B cell (primary cell): Measurements from ENCODE around the gene PRTFDC1. TPM values are rescaled to one million over a fixed set of nuclear protein-coding genes. Genes with fewer than 3 reads are reported as not detected.

Source experiments
- ATAC-seq: fragments of 200-7000 bp; cut with Tn5 transposase; one replicate; pipeline ENCODE4 v1.10.0; 2021; ENCODE audit warnings: low read depth, mild to moderate bottlenecking, moderate number of reproducible peaks, moderate library complexity
- CTCF ChIA-PET: fragments of 350-600 bp; sonication (Branson Sonifier 250); formaldehyde crosslinking; loops from one replicate; lab custom pipeline; 2021; ENCODE audit warnings: antibody characterized with exemption, inconsistent platforms; lab: Charles Lee
- POLR2A ChIA-PET: fragments of 350-600 bp; sonication (Branson Sonifier 250); formaldehyde crosslinking; loops from one replicate; lab custom pipeline; 2021; ENCODE audit warnings: antibody characterized with exemption; lab: Charles Lee
- DNase-seq: peaks from one replicate; pipeline ENCODE4 v3.0.0; 2013
- H2AFZ ChIP-seq: 2 replicates; pipeline ENCODE4 v1.6.1; 2012; ENCODE audit warnings: mild to moderate bottlenecking, low read depth, low read length; ENCODE audit not compliant: insufficient read depth, poor library complexity, severe bottlenecking
- H3K27ac ChIP-seq, 2 donors: 1 replicate in 1 of 2; 2 replicates in 1 of 2; pipeline ENCODE4 v1.5.1; 2012 to 2013; ENCODE audit warnings: low read length in 2 of 2, mild to moderate bottlenecking in 2 of 2, moderate library complexity in 1 of 2
- H3K27me3 ChIP-seq, 4 experiments: fragments of 200-600 bp in 1 of 4; sonication (generic) in 1 of 4; replicated peaks in 1 of 4; 1 replicate in 2 of 4; 2 replicates in 2 of 4; pipeline versions ENCODE4 v1.6.1 to v1.7.0; 2013 to 2016; ENCODE audit warnings: low read length in 3 of 4, mild to moderate bottlenecking in 2 of 4, mixed read lengths in 1 of 4, moderate library complexity in 1 of 4; ENCODE audit not compliant: insufficient read depth in 4 of 4, control insufficient read depth in 3 of 4; ENCODE audit errors: control extremely low read depth in 1 of 4
- H3K36me3 ChIP-seq, 2 experiments: replicated peaks in 1 of 2; 1 replicate in 1 of 2; 2 replicates in 1 of 2; pipeline versions ENCODE4 v1.6.1 to v1.7.1; 2013; ENCODE audit warnings: low read length in 1 of 2; ENCODE audit not compliant: insufficient read depth in 2 of 2, control insufficient read depth in 1 of 2; ENCODE audit errors: control extremely low read depth in 1 of 2, extremely low read depth in 1 of 2
- H3K4me1 ChIP-seq, 2 donors: fragments of 200-600 bp in 1 of 2; sonication (generic) in 1 of 2; 1 replicate in 1 of 2; 2 replicates in 1 of 2; pipeline versions ENCODE4 v1.5.1 to v1.6.1; 2013 to 2017; ENCODE audit warnings: low read length in 2 of 2; ENCODE audit not compliant: control insufficient read depth in 2 of 2, insufficient read depth in 2 of 2
- H3K4me2 ChIP-seq: replicated peaks from 2 replicates; pipeline ENCODE3; 2012; ENCODE audit warnings: mild to moderate bottlenecking, low read depth, low read length; ENCODE audit not compliant: poor library complexity, severe bottlenecking
- H3K4me3 ChIP-seq, 5 experiments: fragments of 200-600 bp in 1 of 5; sonication (generic) in 1 of 5; 1 replicate in 3 of 5; 2 replicates in 2 of 5; pipeline versions ENCODE4 v1.5.1 to v1.7.0; 2011 to 2016; ENCODE audit warnings: low read length in 4 of 5, mild to moderate bottlenecking in 4 of 5, low read depth in 2 of 5, control low read depth in 1 of 5, moderate library complexity in 1 of 5; ENCODE audit not compliant: insufficient read depth in 1 of 5; ENCODE audit errors: control extremely low read depth in 1 of 5, extremely low read depth in 1 of 5
- H3K79me2 ChIP-seq: fragments of 200-600 bp; sonication (generic); one replicate; pipeline ENCODE4 v1.6.0; 2016; ENCODE audit warnings: low read length; ENCODE audit not compliant: control insufficient read depth, insufficient read depth
- H3K9ac ChIP-seq: fragments of 200-600 bp; sonication (generic); 2 replicates; pipeline ENCODE4 v1.6.1; 2017; ENCODE audit warnings: mild to moderate bottlenecking, low read length, moderate library complexity
- H3K9me3 ChIP-seq, 3 donors: one replicate each; pipeline versions ENCODE4 v1.6.1 to v1.7.1; 2013; ENCODE audit warnings: low read length in 2 of 3; ENCODE audit not compliant: control insufficient read depth in 2 of 3, insufficient read depth in 1 of 3; ENCODE audit errors: control extremely low read depth in 1 of 3
- H4K20me1 ChIP-seq: 2 replicates; pipeline ENCODE4 v1.6.0; 2012; ENCODE audit warnings: mild to moderate bottlenecking, low read length; ENCODE audit not compliant: insufficient read depth, control insufficient read depth, poor library complexity, severe bottlenecking
- H3K27ac Mint-ChIP-seq: one replicate; pipeline ENCODE4 v1.8.0; 2021; ENCODE audit warnings: mixed read lengths
- H3K27me3 Mint-ChIP-seq: one replicate; pipeline ENCODE4 v1.8.0; 2021; ENCODE audit warnings: mixed read lengths
- H3K4me1 Mint-ChIP-seq: one replicate; pipeline ENCODE4 v1.8.0; 2021; ENCODE audit warnings: mixed read lengths
- H3K4me3 Mint-ChIP-seq: one replicate; pipeline ENCODE4 v1.8.0; 2021; ENCODE audit warnings: mixed read lengths
- H3K9me3 Mint-ChIP-seq: one replicate; pipeline ENCODE4 v1.8.0; 2022; ENCODE audit warnings: mixed read lengths; ENCODE audit not compliant: insufficient read depth
- CTCF ChIP-seq: fragments of 200-600 bp; IDR thresholded peaks from one replicate; pipeline ENCODE4 v1.8.0; 2022; ENCODE audit warnings: antibody characterized with exemption, mild to moderate bottlenecking
- EZH2 ChIP-seq: IDR thresholded peaks from 2 replicates; pipeline ENCODE4 v1.6.1; 2012; ENCODE audit warnings: borderline replicate concordance, low read depth, mild to moderate bottlenecking, moderate library complexity, low read length; ENCODE audit not compliant: insufficient read depth, poor library complexity, severe bottlenecking
- WGBS: methylation state at CpG from one replicate; pipeline ENCODE4 v1.1.5; 2013; ENCODE audit warnings: missing lambda C conversion rate; ENCODE audit not compliant: insufficient coverage; 5-methylcytosine and 5-hydroxymethylcytosine counted together
- intact Hi-C: fragments of 100-400 bp; cut with micrococcal nuclease; formaldehyde crosslinking; loops from one replicate; pipeline ENCODE4 v1.10.0; 2022
- polyA plus RNA-seq: library from polyadenylated mRNA; depleted of rRNA; stranded (reverse); fragments of >200 nt; gene quantifications from 2 replicates; pipeline ENCODE4 v1.2.3, GENCODE V29; 2012
- total RNA-seq, 2 donors: library from RNA; stranded (reverse); fragments of 120-200 nt in 1 of 2; gene quantifications; 1 replicate in 1 of 2; 2 replicates in 1 of 2; pipeline versions ENCODE4 v1.2.3 to v1.2.4, GENCODE V29; 2013 to 2022

PRTFDC1 gene
- total and polyA plus RNA-seq, 2 donors (not counting 1 experiment from before 2014, with no cell fraction given): 0.63 TPM; not detected in 1

- POLR2A ChIA-PET: no interaction called here
- intact Hi-C loops: loop anchor here (2.0 kb wide), 1 partner anchor 14 kb away; no protein-coding TSS in a partner anchor
- H3K36me3 ChIP-seq: no peaks in the 10 kb centered on the region
- peak; percentile 39 for DNase-seq
- ATAC-seq: peak; percentile 76
- H3K9ac ChIP-seq: no peak overlapping the region
- H3K9me3 ChIP-seq: no peaks in the 10 kb centered on the region
- CTCF ChIA-PET: interaction anchor here (1.4 to 2.0 kb wide), 2 partner anchors 8 to 13 kb away, joined by 3 to 4 read pairs; no protein-coding TSS in a partner anchor
- H3K4me3 ChIP-seq: peak overlapping the region in 1 of 5 experiments; percentile 25
- Mint-ChIP-seq H3K27ac (peak overlapping the region; percentile 88), H3K27me3 (no peaks in the 10 kb centered on the region), H3K4me1 (peaks cover 24% of the 10 kb centered on the region), H3K4me3 (peak overlapping the region; percentile 44), H3K9me3 (no peaks in the 10 kb centered on the region)
- peaks cover 26% of the 10 kb centered on the region in 2 donors for H3K4me1 ChIP-seq
- peak overlapping the region; percentile 50 for H2AFZ ChIP-seq
- peak overlapping the region; percentile 48 to 68 for H3K27ac ChIP-seq
- H4K20me1 ChIP-seq: no peaks in the 10 kb centered on the region
- peak overlapping the region; percentile 62 for H3K4me2 ChIP-seq
- no peaks in the 10 kb centered on the region for H3K79me2 ChIP-seq
- WGBS: 86% methylated on average over 1 of the region's 7 CpGs
- H3K27me3 ChIP-seq: no peaks in the 10 kb centered on the region
- TF ChIP-seq CTCF: no peak
- no peak for TF ChIP-seq EZH2
These were observed 51.3 kb downstream of the PRTFDC1 start for GRCh38 chr10:24900888-24901685.

GRCh38 chr10:24899571-24899970 lies 52.8 kb downstream of the PRTFDC1 start:
- TF ChIP-seq EZH2 (no peak), CTCF (no peak)
- H3K27me3 ChIP-seq: no peaks in the 10 kb centered on the region
- H2AFZ ChIP-seq: no peak overlapping the region
- ChIA-PET POLR2A (no interaction called here), CTCF (interaction anchor here (1.4 kb wide), 1 partner anchor 10 kb away, joined by 3 read pairs; no protein-coding TSS in a partner anchor)
- H4K20me1 ChIP-seq: no peaks in the 10 kb centered on the region
- Mint-ChIP-seq H3K27ac (peak overlapping the region; percentile 1), H3K4me3 (no peak overlapping the region), H3K27me3 (no peaks in the 10 kb centered on the region), H3K4me1 (peaks cover 29% of the 10 kb centered on the region), H3K9me3 (no peaks in the 10 kb centered on the region)
- no peaks in the 10 kb centered on the region for H3K36me3 ChIP-seq
- H3K9ac ChIP-seq: no peak overlapping the region
- WGBS: no CpG with 5 or more reads among the region's 2 CpGs
- no peaks in the 10 kb centered on the region for H3K9me3 ChIP-seq
- no peak overlapping the region for H3K4me2 ChIP-seq
- intact Hi-C loops: no loop called here
- no peaks in the 10 kb centered on the region for H3K79me2 ChIP-seq
- no peak overlapping the region for H3K4me3 ChIP-seq
- ATAC-seq: no peak
- peaks cover 28 to 31% of the 10 kb centered on the region in 2 donors for H3K4me1 ChIP-seq
- DNase-seq: no peak
- no peak overlapping the region for H3K27ac ChIP-seq
